HG03196 (cell line): Measurements from ENCODE around the gene CBX1.
A peak's percentile ranks its signal among the peaks of the same experiment; 100 is the strongest.

Source experiments
- ATAC-seq: cut with Tn5 transposase; IDR thresholded peaks from one replicate; pipeline ENCODE4 v1.9.1; 2021; ENCODE audit not compliant: unreplicated experiment

The CBX1 gene

GRCh38 chr17:48101012-48101720 is at the start of gene CBX1:
Gene CBX1, minus strand, starts transcription at chr17:48101478. Its CDS starts 24,474 bp downstream, at chr17:48077004.
- ATAC-seq: peak; percentile 87

GRCh38 chr17:48150597-48151001 is 49.3 kb upstream of the CBX1 start:
- ATAC-seq: no peak

- no peak for ATAC-seq
These were observed 48.6 kb upstream of the CBX1 start for GRCh38 chr17:48149787-48150463.

DNA sequence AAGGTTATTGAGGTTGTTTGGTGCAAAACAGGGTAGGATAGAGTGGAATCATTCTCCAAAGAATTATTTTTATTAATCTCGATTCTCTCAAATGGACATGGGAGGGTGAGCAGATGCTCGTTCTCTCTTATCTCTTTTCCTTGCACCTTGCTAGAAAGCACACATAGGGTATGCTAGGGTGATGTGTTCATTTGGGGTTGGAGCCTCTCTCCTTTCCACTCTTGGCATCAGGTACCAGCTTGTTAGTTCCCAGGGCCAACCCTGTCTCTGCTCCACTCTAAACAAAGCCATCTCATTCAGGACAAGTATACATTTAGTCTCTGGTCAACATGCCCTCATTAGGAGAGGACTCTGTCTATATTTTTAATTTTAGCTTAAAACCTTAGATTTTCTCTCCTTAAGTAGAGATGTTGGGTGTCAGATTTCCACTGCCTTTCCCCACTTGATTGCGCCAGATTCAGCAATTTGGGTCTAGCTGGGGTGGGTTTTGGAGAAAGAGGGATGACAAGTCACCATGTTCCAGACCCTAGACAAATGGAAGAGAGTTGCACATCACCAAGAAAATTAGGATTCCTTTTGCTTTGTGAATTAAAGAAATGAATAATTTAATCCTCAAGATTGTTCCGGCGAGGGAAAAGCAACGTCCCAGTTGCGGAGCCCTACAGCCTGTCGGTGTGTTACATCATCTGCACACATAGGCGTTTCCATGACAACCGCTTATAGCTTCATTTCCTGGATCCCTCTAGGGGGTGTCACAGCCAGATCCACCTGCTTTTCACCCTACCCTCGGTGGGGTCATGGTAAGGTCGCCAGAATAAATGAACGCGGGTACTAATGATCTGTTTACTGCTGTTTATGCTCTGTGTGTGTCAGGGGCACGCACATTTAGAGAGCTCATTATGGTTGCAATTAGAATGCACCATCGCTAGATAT is 47.8 kb upstream of the CBX1 start:
- no peak for ATAC-seq

DNA sequence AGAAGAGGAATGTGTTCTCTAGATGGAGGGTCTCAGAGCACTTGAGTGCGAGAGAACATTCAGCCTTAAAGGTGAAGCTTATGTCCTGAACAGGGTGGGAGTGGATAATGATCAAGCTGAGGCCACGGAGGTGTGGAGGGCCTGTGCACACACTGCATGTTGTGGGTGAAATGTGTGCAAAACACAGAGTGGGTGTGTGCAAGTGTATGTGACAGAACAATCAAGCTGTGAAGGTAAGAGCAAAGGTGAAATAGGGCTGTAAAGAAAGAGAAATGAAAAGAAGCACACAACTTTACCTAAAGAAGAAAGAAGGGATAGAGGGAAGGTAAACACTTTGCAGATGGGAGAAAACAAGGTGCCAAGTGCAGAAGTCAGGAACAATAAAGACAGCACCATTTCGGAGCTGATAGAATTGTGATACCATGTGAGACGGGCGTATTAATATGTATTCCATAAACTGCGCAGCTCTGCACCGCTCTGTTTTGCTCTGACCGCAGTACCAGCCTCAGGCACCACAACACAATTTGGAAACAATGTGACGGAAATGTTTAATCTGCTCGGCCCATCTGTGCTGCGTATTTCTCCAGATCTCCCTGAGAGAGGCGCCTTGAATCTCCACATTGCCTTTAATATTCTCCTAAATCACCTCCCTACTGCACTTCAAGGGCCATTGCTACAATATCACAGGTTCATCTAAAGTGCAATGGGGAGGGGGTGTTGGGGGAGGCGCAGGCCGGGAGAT is 46.9 kb upstream of the CBX1 start:
- no peak for ATAC-seq

GRCh38 chr17:48144976-48145798 is 43.9 kb upstream of the CBX1 start:
- ATAC-seq: no peak

- ATAC-seq: no peak
These were observed 43.0 kb upstream of the CBX1 start for GRCh38 chr17:48144231-48144630.

DNA sequence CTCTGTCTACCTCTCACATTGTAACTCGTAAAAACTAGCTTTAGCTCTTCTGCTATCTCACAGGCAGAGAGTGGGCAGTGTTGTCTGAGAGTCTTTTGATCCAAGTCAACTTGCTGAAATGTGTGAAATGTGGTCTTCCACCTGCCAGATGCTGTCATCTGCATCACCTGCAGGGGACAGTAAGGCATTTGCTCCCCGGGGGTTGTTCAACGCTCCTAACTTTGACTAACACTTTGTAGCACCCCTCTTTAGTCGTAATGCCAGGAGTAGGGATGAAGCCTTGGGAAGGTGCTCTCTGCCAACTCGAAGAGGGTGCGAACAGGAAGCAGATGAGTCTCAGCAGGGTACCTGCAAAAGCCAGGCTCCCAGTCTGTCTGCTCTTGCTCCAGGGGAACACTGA is 42.4 kb upstream of the CBX1 start:
- ATAC-seq: no peak

DNA sequence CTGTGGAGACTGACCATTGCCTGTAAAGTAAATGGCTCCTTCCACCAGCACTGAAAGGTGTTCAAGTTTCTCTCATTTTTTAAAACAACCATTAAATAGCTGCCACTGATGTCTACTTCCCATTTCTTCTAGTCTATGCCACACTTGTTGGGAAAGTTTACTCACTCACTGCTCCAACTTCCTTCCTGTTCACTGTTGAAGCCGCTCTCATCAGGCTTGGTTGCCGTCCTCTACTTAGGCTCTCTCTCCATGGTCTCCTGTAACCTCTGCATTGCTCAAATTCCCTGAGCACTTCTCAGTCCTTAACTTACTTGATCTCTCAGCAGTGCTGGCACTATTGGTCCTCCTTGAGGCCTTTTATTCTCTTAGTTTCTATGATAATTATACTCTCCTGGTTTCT is 38.7 kb upstream of the CBX1 start:
- no peak for ATAC-seq

DNA sequence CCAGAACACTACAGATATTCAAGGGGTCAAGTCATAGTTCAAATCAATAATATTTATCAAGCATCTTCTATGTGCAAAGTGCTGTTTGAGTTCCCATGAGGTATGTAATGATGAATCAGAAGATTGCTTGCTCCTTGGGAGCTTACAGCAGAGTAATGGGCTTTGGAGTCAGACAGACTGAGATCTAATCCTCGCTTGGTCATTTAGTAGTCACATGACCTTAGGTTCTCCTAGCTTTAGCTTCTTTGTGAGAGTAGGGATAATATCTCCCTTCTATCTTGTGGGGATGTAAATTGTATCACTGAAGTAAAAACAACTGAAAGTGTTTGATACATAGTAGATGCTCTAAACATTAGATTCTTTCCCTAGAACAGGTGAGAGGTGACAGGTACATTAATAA is 36.4 kb upstream of the CBX1 start:
- ATAC-seq: no peak

- no peak for ATAC-seq
These were observed 33.7 kb upstream of the CBX1 start for GRCh38 chr17:48134912-48135480.

- no peak for ATAC-seq
These were observed 31.1 kb upstream of the CBX1 start for GRCh38 chr17:48132385-48132784.

DNA sequence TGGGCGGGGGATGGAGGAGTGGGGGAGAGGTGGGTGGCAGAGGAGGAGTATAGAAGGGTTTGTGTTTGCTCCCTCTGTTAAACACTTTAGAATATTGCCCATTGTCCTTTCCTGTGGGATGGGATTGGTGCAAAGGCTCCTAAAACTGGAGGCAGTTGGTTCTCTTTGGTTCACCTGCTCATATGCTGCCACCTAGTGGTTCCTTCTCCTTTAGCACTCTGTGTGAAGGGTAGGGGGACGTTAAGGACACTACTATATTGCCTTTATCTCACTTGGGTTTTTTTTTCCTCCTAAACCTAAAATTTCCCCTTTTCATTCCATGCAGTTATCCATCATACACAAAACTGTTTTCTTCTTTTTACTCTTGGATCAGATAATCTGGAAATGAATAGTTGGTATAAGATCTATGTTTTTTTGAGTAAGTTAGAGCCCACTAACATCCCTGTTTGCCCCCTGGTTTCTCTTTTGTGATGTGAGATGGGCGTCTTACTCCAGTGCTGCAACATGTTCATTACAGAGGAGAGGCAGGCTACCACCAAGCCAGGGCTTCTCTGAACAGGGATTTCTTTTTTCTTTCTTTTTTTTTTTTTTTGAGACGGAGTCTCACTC is 30.0 kb upstream of the CBX1 start:
- no peak for ATAC-seq

- no peak for ATAC-seq
These were observed 28.7 kb upstream of the CBX1 start for GRCh38 chr17:48129981-48130380.

DNA sequence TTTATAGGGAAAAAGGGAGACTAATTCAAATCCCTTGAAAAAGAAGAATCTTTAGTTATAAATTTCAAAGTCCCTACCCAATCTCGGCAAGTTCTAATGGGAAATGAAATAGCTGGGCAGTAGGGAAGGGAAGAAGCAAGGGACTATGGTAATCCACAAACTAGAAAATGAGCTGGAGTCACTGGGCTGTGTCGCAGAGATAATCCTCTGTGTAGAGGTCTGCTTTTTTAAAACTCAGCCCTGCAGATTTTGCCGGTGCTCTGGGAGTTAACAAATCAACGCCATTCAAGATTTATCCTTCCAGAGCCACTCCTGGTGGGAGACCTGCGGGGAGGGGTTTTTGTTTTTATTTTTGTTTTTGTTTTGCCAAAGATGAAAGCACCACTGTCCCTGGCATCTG is 27.1 kb upstream of the CBX1 start:
- ATAC-seq: no peak

GRCh38 chr17:48127371-48128051 is 26.2 kb upstream of the CBX1 start:
- no peak for ATAC-seq

DNA sequence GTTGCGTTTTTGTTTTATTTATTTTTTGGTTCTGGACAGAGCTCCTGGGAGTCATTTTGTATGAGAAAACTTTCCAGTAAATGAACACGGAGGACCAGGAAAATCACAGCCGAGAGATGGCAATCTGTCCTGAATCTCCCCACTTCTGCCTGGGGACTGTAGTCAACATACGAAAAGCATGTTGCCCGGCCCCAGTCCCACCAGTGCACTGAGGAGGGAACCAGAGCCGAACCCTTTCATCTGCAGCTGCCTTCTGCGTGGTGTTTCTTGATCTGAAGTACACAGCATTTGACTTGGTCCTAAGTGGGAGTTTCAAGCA is 25.2 kb upstream of the CBX1 start:
- no peak for ATAC-seq

DNA sequence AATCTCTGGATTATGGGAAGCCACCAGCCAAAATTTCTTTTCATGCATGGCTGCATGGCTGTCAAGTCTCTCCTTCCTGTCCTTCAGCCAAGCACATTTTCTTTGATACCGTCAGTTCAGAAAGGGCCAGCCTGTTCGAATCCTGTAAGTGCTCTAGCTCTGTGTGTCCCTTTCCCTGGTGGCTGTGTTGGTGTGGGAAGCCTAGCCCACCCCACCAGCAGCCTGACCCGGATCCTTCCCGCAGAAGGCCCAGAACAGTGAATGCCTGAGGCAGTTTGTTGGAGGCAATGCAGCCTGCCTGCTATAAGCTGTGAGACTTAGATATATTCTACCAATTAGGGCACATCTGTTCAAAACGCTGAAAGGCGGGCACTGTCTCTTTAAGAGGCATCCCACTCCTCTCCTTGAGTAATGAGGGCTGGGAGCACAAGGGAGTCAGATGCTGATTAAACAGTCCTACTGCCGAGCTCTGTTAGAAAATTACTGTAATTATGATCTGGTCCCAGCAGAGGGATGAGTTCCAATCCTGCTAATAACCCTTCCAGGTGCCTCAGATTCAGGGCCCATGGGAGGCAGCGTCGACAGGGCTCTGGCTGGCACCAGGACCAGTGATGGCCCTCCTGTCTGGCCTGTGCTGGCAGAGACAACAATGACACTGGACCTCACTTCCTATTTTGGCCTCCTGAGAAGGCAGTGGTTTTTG is 24.7 kb upstream of the CBX1 start:
- ATAC-seq: no peak
